OCI-LY7 (cell line): ENCODE results near the gene GTF3C1.

Experiments
- CTCF ChIP-seq: fragments of 200-600 bp; sonication (generic); conservative IDR thresholded peaks from 2 replicates; pipeline ENCODE4 v1.5.1; 2014; ENCODE audit warnings: mild to moderate bottlenecking, antibody characterized with exemption, low read length, moderate library complexity, mixed read lengths
- EZH2phosphoT487 ChIP-seq: fragments of 200-600 bp; sonication (generic); IDR thresholded peaks from 2 replicates; pipeline ENCODE4 v1.6.1; 2018; ENCODE audit warnings: low read depth, borderline replicate concordance, mild to moderate bottlenecking, mixed run types, antibody characterized with exemption, low read length, moderate library complexity, mixed read lengths

- TF ChIP-seq CTCF = no peak
- TF ChIP-seq EZH2phosphoT487 = no peak
These were observed 1.9 kb downstream of the GTF3C1 start for GRCh38 chr16:27547851-27548250.
